Measurements from ENCODE around the gene ENAH. TPM values are rescaled to one million over a fixed set of nuclear protein-coding genes. Genes with fewer than 3 reads are reported as not detected.

Gene ENAH
- total RNA-seq, 4 donors from 2014 or later: 28.4 to 53.3 (median 32.6) TPM

- no peak for TF ChIP-seq CTCF (IDR thresholded peaks at IDR 0.05; ENCODE audit: low read depth)
Observed at GRCh38 chr1:225532240-225532944, 120.5 kb downstream of the ENAH start.

GRCh38 chr1:225529726-225530125, 123.2 kb downstream of the ENAH start:
- TF ChIP-seq CTCF (IDR thresholded peaks at IDR 0.05; ENCODE audit: low read depth): no peak

- TF ChIP-seq CTCF (IDR thresholded peaks at IDR 0.05; ENCODE audit: low read depth): no peak
Observed at GRCh38 chr1:225527575-225527974, 125.3 kb downstream of the ENAH start.

GRCh38 chr1:225526878-225527277, 126.0 kb downstream of the ENAH start:
- no peak for TF ChIP-seq CTCF (IDR thresholded peaks at IDR 0.05; ENCODE audit: low read depth)

- no peak for TF ChIP-seq CTCF (IDR thresholded peaks at IDR 0.05; ENCODE audit: low read depth)
Observed at GRCh38 chr1:225525377-225525776, 127.5 kb downstream of the ENAH start.

- no peak for TF ChIP-seq CTCF (IDR thresholded peaks at IDR 0.05; ENCODE audit: low read depth)
Observed at GRCh38 chr1:225524570-225524969, 128.4 kb downstream of the ENAH start.

- TF ChIP-seq CTCF (IDR thresholded peaks at IDR 0.05; ENCODE audit: low read depth): no peak
Observed at GRCh38 chr1:225523263-225523950, 129.5 kb downstream of the ENAH start.

All from subcutaneous adipose tissue (tissue), 4 donors.